ENCODE data around the gene SRPK3. TPM values are rescaled to one million over a fixed set of nuclear protein-coding genes. Genes with fewer than 3 reads are reported as not detected.

SRPK3 gene
- polyA plus RNA-seq, 1 of the 3 experiments (the other 2 are of a cell fraction): 0.74 TPM

- ChIA-PET CTCF (no interaction called here), POLR2A (no interaction called here)
- H3K27ac ChIP-seq (ENCODE audit: low read depth in 2 of 2, low read length in 1 of 2): no peak overlapping the region
- H3K9me2 ChIP-seq: no peaks in the 10 kb centered on the region
- no peaks in the 10 kb centered on the region for H3K27me3 ChIP-seq (ENCODE audit: insufficient read depth)
- H3K4me1 ChIP-seq (ENCODE audit: control insufficient read depth in 1 of 2, insufficient read depth in 2 of 2, low read depth in 1 of 2, low read length in 1 of 2): peaks cover 0 to 13% of the 10 kb centered on the region in 2 experiments; a peak in 2 of 4 replicates
- H3F3A ChIP-seq (replicated peaks; ENCODE audit: insufficient read depth): no peaks in the 10 kb centered on the region
- H3K79me2 ChIP-seq (ENCODE audit: insufficient read depth): no peaks in the 10 kb centered on the region; the same call in 1 of the 2 replicates
- WGBS (ENCODE audit: low lambda C conversion rate): 49% methylated on average over 7 of the region's 14 CpGs
- no peaks in the 10 kb centered on the region for H4K20me1 ChIP-seq (ENCODE audit: insufficient read depth)
- H3K9me3 ChIP-seq: no peaks in the 10 kb centered on the region
- H3K9ac ChIP-seq: no peak overlapping the region
- DNase-seq: no peak
- H2AFZ ChIP-seq (ENCODE audit: low read depth): no peak overlapping the region
- no peak overlapping the region for H3K4me2 ChIP-seq
- no peak overlapping the region for H3K4me3 ChIP-seq (ENCODE audit: low read depth in 2 of 2, low read length in 1 of 2)
- peaks cover 2 to 8% of the 10 kb centered on the region in 2 experiments for H3K36me3 ChIP-seq (replicated peaks in 1 of 2; ENCODE audit: control insufficient read depth in 1 of 2, insufficient read depth in 2 of 2, low read length in 1 of 2)
- TF ChIP-seq RAD21 (IDR thresholded peaks at IDR 0.05; ENCODE audit: low read length): no peak
- TF ChIP-seq RCOR1 (IDR thresholded peaks at IDR 0.05; ENCODE audit: low read length): no peak
- TF ChIP-seq RFX5 (IDR thresholded peaks at IDR 0.05; ENCODE audit: low read length): no peak
- TF ChIP-seq SMC3 (IDR thresholded peaks at IDR 0.05; ENCODE audit: low read depth, low read length): no peak
- TF ChIP-seq REST (IDR thresholded peaks at IDR 0.05; ENCODE audit: low read depth, low read length): no peak
- TF ChIP-seq FOSL2 (IDR thresholded peaks at IDR 0.05; ENCODE audit: borderline replicate concordance, low read depth): peak; percentile 7; the same call in 1 of the 2 replicates
Observed at GRCh38 chrX:153732401-153732800, 48.4 kb upstream of the SRPK3 start.

- no peak overlapping the region for H3K9ac ChIP-seq
- H3K79me2 ChIP-seq (ENCODE audit: insufficient read depth): no peaks in the 10 kb centered on the region
- TF ChIP-seq CHD2 (IDR thresholded peaks at IDR 0.05; ENCODE audit: low read length, partially characterized antibody): no peak
- no peak for TF ChIP-seq SIN3A (IDR thresholded peaks at IDR 0.05; ENCODE audit: borderline replicate concordance, low read depth, low read length)
- no peak for TF ChIP-seq CTCF (IDR thresholded peaks at IDR 0.05)
- TF ChIP-seq RCOR1 (IDR thresholded peaks at IDR 0.05; ENCODE audit: low read length): no peak
- TF ChIP-seq RFX5 (IDR thresholded peaks at IDR 0.05; ENCODE audit: low read length): no peak
- no peak for TF ChIP-seq TCF12 (IDR thresholded peaks at IDR 0.05)
- TF ChIP-seq NRF1 (IDR thresholded peaks at IDR 0.05; ENCODE audit: low read depth, low read length): no peak
- no peak for TF ChIP-seq FOXJ3 (CRISPR knock-in tag; IDR thresholded peaks at IDR 0.05)
- no peak for TF ChIP-seq REST (IDR thresholded peaks at IDR 0.05; ENCODE audit: low read depth, low read length)
- no peak for TF ChIP-seq PBX3 (IDR thresholded peaks at IDR 0.05)
- no peak overlapping the region for H2AFZ ChIP-seq (ENCODE audit: low read depth)
- no peaks in the 10 kb centered on the region for H3K9me3 ChIP-seq
- H3K27me3 ChIP-seq (ENCODE audit: insufficient read depth): no peaks in the 10 kb centered on the region
- no peaks in the 10 kb centered on the region for H3K9me2 ChIP-seq
- H3K27ac ChIP-seq (ENCODE audit: low read depth in 2 of 2, low read length in 1 of 2): no peak overlapping the region
- no peak for DNase-seq
- ChIA-PET CTCF (no interaction called here), POLR2A (no interaction called here)
- H3K4me1 ChIP-seq (ENCODE audit: control insufficient read depth in 1 of 2, insufficient read depth in 2 of 2, low read depth in 1 of 2, low read length in 1 of 2): peaks cover 0 to 7% of the 10 kb centered on the region in 2 experiments; a peak in 1 of 4 replicates
- no peak overlapping the region for H3K4me2 ChIP-seq
- peaks cover 2 to 8% of the 10 kb centered on the region in 2 experiments for H3K36me3 ChIP-seq (replicated peaks in 1 of 2; ENCODE audit: control insufficient read depth in 1 of 2, insufficient read depth in 2 of 2, low read length in 1 of 2)
- no peaks in the 10 kb centered on the region for H3F3A ChIP-seq (replicated peaks; ENCODE audit: insufficient read depth)
- H3K4me3 ChIP-seq (ENCODE audit: low read depth in 2 of 2, low read length in 1 of 2): no peak overlapping the region
- 45% methylated on average over 14 of the region's 15 CpGs for WGBS (ENCODE audit: low lambda C conversion rate)
- no peaks in the 10 kb centered on the region for H4K20me1 ChIP-seq (ENCODE audit: insufficient read depth)
Observed at GRCh38 chrX:153733651-153734240, 47.1 kb upstream of the SRPK3 start.
